Measurements from ENCODE around the gene ZDHHC18.

The ZDHHC18 gene

GRCh38 chr1:26900815-26901511 lies 74.5 kb downstream of the ZDHHC18 start:
- no peak for FAIRE-seq

Measured in colon (tissue), 2 donors.